Pancreas (tissue), 10 donors: ENCODE data around the gene WFDC8. TPM values are rescaled to one million over a fixed set of nuclear protein-coding genes. Genes with fewer than 3 reads are reported as not detected.

Source experiments
- ATAC-seq, 4 donors: fragments of 200-7000 bp; cut with Tn5 transposase; one replicate each; pipeline versions ENCODE4 v1.8.0 to v1.9.1; 2020; ENCODE audit warnings: mild to moderate bottlenecking in 4 of 4, moderate library complexity in 4 of 4
- DNase-seq, 6 donors: peaks; one replicate each; pipeline ENCODE4 v3.0.0-alpha.2; 2020
- FAIRE-seq: peaks from 2 replicates; lab custom pipeline; 2012; peaks lifted over from hg19 to GRCh38; lab: Jason Lieb, UNC
- H3K27ac ChIP-seq, 4 donors: fragments of 200-600 bp; sonication (generic); 1 replicate in 3 of 4; 2 replicates in 1 of 4; pipeline versions ENCODE4 v1.5.0 to v1.8.0; 2020
- H3K27me3 ChIP-seq, 4 donors: fragments of 200-600 bp; one replicate each; pipeline ENCODE4 v1.8.0; 2021
- H3K36me3 ChIP-seq, 3 donors: fragments of 200-600 bp; sonication (generic) in 1 of 3; one replicate each; pipeline versions ENCODE4 v1.5.0 to v1.8.0; 2020 to 2021
- H3K4me1 ChIP-seq, 3 donors: fragments of 200-600 bp; one replicate each; pipeline ENCODE4 v1.8.0; 2021
- H3K4me3 ChIP-seq, 4 donors: fragments of 200-600 bp; sonication (generic) in 2 of 4; one replicate each; pipeline versions ENCODE4 v1.5.0 to v1.8.0; 2020 to 2021
- H3K9me3 ChIP-seq, 4 donors: fragments of 200-600 bp; one replicate each; pipeline ENCODE4 v1.8.0; 2021
- whole genome bisulfite sequencing, 2 donors: extraction: QIAGEN DNeasy Blood & Tissue Kit; methylation state at CpG; one replicate each; pipeline ENCODE4 v1.1.7; 2013; 5-methylcytosine and 5-hydroxymethylcytosine counted together
- intact Hi-C, 3 donors: fragments of 100-400 bp; cut with DNase I; formaldehyde crosslinking; loops; one replicate each; pipeline versions ENCODE4 v1.11.1 to v1.14.2; 2022
- polyA plus RNA-seq, 2 donors: library from polyadenylated mRNA; stranded (reverse); fragments of 200-250 nt; gene quantifications; one replicate each; pipeline ENCODE4 v1.2.3, GENCODE V29; 2013
- total RNA-seq, 6 donors: library from RNA; stranded (reverse); fragmentation: NEBNext Ultra II Directional in 4 of 6; extraction: Animal tissue kit (Norgen Biotek cat#: 25700) in 4 of 6; gene quantifications; one replicate each; pipeline versions ENCODE4 v1.2.1 to v1.2.4, GENCODE V29; 2021 to 2023
- TF ChIP-seq, protein P1 (sequence below), 4 donors: fragments of 200-600 bp; sonication (generic) in 3 of 4; IDR thresholded peaks; one replicate each; pipeline versions ENCODE4 v1.5.0 to v1.8.0; 2021; ENCODE audit warnings: antibody characterized with exemption in 4 of 4
- donor health status: healthy with polysubstance abuse.
- donor health status: DM: no; HTN: no; CAD: no; lungs with moderate emphysema.
- donor health status: DM: no; HTN: no; CAD: no.
- donor health status: control.
- donor health status: control.
- donor health status: Bipolar disorder and iron deficiency.
- donor health status: DM: yes; HTN: yes; CAD: no.
- donor health status: DM: no; HTN: no; CAD: no.
- donor health status: DM: no; HTN: no; CAD: no.
- donor health status: DM: yes; HTN: yes; CAD: no.

WFDC8 gene
- total and polyA plus RNA-seq, 8 donors: not detected

DNA sequence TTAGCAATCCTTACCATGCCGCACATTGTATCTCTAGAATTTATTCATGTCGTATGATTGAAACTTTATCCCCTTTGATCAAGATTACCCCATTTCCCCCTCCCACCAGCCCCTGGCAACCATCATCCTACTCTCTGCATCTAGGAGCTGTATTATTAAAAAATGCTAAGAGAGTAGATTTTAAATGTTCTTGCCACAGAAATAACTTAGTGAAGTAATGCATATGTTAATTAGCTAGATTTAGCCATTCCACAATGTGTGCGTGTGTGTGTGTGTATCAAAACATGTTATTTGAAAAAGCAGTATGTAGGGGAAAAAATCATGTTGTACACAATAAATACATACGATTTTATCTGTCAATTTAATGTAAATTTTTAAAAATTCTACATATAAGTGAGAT is 51.8 kb downstream of the WFDC8 start:
- Histone ChIP-seq H3K27me3 (no peaks in the 10 kb centered on the region), H3K27ac (no peak overlapping the region), H3K4me1 (no peaks in the 10 kb centered on the region), H3K4me3 (no peak overlapping the region), H3K36me3 (no peaks in the 10 kb centered on the region), H3K9me3 (no peaks in the 10 kb centered on the region)
- no peak for FAIRE-seq
- TF ChIP-seq, protein P1, sequence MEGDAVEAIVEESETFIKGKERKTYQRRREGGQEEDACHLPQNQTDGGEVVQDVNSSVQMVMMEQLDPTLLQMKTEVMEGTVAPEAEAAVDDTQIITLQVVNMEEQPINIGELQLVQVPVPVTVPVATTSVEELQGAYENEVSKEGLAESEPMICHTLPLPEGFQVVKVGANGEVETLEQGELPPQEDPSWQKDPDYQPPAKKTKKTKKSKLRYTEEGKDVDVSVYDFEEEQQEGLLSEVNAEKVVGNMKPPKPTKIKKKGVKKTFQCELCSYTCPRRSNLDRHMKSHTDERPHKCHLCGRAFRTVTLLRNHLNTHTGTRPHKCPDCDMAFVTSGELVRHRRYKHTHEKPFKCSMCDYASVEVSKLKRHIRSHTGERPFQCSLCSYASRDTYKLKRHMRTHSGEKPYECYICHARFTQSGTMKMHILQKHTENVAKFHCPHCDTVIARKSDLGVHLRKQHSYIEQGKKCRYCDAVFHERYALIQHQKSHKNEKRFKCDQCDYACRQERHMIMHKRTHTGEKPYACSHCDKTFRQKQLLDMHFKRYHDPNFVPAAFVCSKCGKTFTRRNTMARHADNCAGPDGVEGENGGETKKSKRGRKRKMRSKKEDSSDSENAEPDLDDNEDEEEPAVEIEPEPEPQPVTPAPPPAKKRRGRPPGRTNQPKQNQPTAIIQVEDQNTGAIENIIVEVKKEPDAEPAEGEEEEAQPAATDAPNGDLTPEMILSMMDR (IDR thresholded peaks at IDR 0.05): no peak
- WGBS, 2 donors: 69 to 71% methylated on average over 4 of the region's 4 CpGs
- intact Hi-C loops: no loop called here
- DNase-seq: no peak
- ATAC-seq: no peak

DNA sequence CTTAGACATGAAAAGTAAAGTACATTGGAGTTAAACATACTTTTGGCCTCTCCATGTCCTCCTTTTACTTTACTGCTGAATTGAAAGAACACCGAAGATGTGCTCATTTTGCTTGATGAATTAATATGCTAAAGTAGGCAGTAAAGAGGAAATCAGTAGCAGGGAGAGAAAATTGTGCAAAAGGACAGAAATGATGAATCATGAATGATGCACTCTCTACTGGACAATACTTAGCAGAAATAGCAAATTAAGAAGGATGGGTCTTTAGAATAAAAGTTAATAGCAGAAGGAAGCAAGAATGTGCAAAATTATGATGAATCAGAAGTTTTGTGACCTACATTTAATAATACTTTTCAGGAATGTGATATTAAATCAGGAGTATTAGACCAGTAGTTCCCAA is 55.3 kb downstream of the WFDC8 start:
- Histone ChIP-seq H3K4me3 (no peak overlapping the region), H3K4me1 (no peaks in the 10 kb centered on the region), H3K36me3 (no peaks in the 10 kb centered on the region), H3K27ac (no peak overlapping the region), H3K27me3 (no peaks in the 10 kb centered on the region), H3K9me3 (no peaks in the 10 kb centered on the region)
- WGBS, 2 donors: 45 to 46% methylated on average over 1 of the region's 1 CpG
- TF ChIP-seq, protein P1 (IDR thresholded peaks at IDR 0.05): no peak
- no peak for DNase-seq
- no peak for FAIRE-seq
- intact Hi-C loops: no loop called here
- ATAC-seq: no peak

GRCh38 chr20:45518282-45518681 is 60.8 kb downstream of the WFDC8 start:
- FAIRE-seq (no peak), DNase-seq (no peak)

GRCh38 chr20:45515147-45515913 is 63.8 kb downstream of the WFDC8 start, which contains the start of gene SPINT3:
Gene SPINT3 (minus strand): TSS chr20:45515622. CDS start chr20:45515608, 14 bp downstream.
- intact Hi-C loops: no loop called here
- ATAC-seq (no peak), DNase-seq (no peak), FAIRE-seq (no peak)
- TF ChIP-seq, protein P1 (IDR thresholded peaks at IDR 0.05): no peak
- Histone ChIP-seq H3K27me3 (no peaks in the 10 kb centered on the region), H3K36me3 (no peaks in the 10 kb centered on the region), H3K9me3 (no peaks in the 10 kb centered on the region), H3K27ac (no peak within 1 kb of the TSS), H3K4me1 (no peaks in the 10 kb centered on the region), H3K4me3 (no peak within 1 kb of the TSS)
- 56 to 62% methylated on average over 5 of the region's 5 CpGs for WGBS, 2 donors

More at GRCh38 chr20:45518282-45518681, 60.8 kb downstream of the WFDC8 start:
- Histone ChIP-seq H3K27ac (no peak overlapping the region), H3K27me3 (no peaks in the 10 kb centered on the region), H3K36me3 (no peaks in the 10 kb centered on the region), H3K4me3 (no peak overlapping the region), H3K9me3 (no peaks in the 10 kb centered on the region), H3K4me1 (no peaks in the 10 kb centered on the region)
- peak in 3 of 4 donors; percentile 32 to 49 (median 32) for ATAC-seq
- intact Hi-C loops: no loop called here
- 47 to 56% methylated on average over 2 of the region's 2 CpGs for WGBS, 2 donors
- TF ChIP-seq, protein P1 (IDR thresholded peaks at IDR 0.05): no peak

- Histone ChIP-seq H3K4me1 (no peaks in the 10 kb centered on the region), H3K27ac (no peak overlapping the region), H3K4me3 (no peak overlapping the region), H3K27me3 (no peaks in the 10 kb centered on the region), H3K36me3 (no peaks in the 10 kb centered on the region), H3K9me3 (no peaks in the 10 kb centered on the region)
- TF ChIP-seq, protein P1 (IDR thresholded peaks at IDR 0.05): no peak
- FAIRE-seq (no peak), DNase-seq (no peak), ATAC-seq (no peak)
- intact Hi-C loops: no loop called here
- WGBS, 2 donors: 68 to 76% methylated on average over 5 of the region's 5 CpGs
Observed at GRCh38 chr20:45510242-45510862, 68.7 kb downstream of the WFDC8 start.
